MM.1S (cell line): ENCODE data around the gene KREMEN2.

Experiments
- DNase-seq: peaks from one replicate; pipeline ENCODE4 v3.0.0-alpha.2; 2015
- H2AFZ ChIP-seq: fragments of 300-600 bp; sonication (generic); 2 replicates; pipeline ENCODE4 v1.6.0; 2016; ENCODE audit warnings: antibody characterized with exemption, low read length
- H3F3A ChIP-seq: fragments of 300-600 bp; sonication (generic); 2 replicates; pipeline ENCODE4 v1.6.1; 2016; ENCODE audit warnings: mild to moderate bottlenecking, antibody characterized with exemption, low read length, moderate library complexity, mixed read lengths; ENCODE audit not compliant: insufficient read depth
- H3K27ac ChIP-seq: fragments of 300-600 bp; sonication (generic); 2 replicates; pipeline ENCODE4 v1.5.1; 2016; ENCODE audit warnings: mild to moderate bottlenecking, low read length
- H3K27me3 ChIP-seq: fragments of 300-600 bp; sonication (generic); replicated peaks from 2 replicates; pipeline ENCODE4 v1.6.0; 2016; ENCODE audit warnings: low read length; ENCODE audit not compliant: insufficient read depth
- H3K36me3 ChIP-seq: fragments of 300-600 bp; sonication (generic); replicated peaks from 2 replicates; pipeline ENCODE4 v1.6.1; 2016; ENCODE audit warnings: mild to moderate bottlenecking, low read length, mixed read lengths; ENCODE audit not compliant: insufficient read depth
- H3K4me1 ChIP-seq: fragments of 300-600 bp; sonication (generic); 2 replicates; pipeline ENCODE4 v1.6.1; 2016; ENCODE audit warnings: low read length, mixed read lengths
- H3K4me2 ChIP-seq: fragments of 300-600 bp; sonication (generic); 2 replicates; pipeline ENCODE4 v1.6.0; 2016; ENCODE audit warnings: low read depth, low read length
- H3K4me3 ChIP-seq: fragments of 300-600 bp; sonication (generic); 2 replicates; pipeline ENCODE4 v1.5.1; 2016; ENCODE audit warnings: low read length, mixed read lengths
- H3K79me2 ChIP-seq: fragments of 300-600 bp; sonication (generic); 2 replicates; pipeline ENCODE4 v1.6.1; 2016; ENCODE audit warnings: mixed run types, low read length, mixed read lengths
- H3K9ac ChIP-seq: fragments of 300-600 bp; sonication (generic); 2 replicates; pipeline ENCODE4 v1.6.1; 2016; ENCODE audit warnings: low read length, mixed read lengths
- H3K9me2 ChIP-seq: fragments of 300-600 bp; sonication (generic); replicated peaks from 2 replicates; pipeline ENCODE4 v1.6.1; 2016; ENCODE audit warnings: mild to moderate bottlenecking, low read length, mixed read lengths; ENCODE audit not compliant: insufficient read depth
- H3K9me3 ChIP-seq: fragments of 300-600 bp; sonication (generic); replicated peaks from 2 replicates; pipeline ENCODE4 v1.6.1; 2016; ENCODE audit warnings: mild to moderate bottlenecking, low read length, mixed read lengths; ENCODE audit not compliant: insufficient read depth
- H4K20me1 ChIP-seq: fragments of 300-600 bp; sonication (generic); 2 replicates; pipeline ENCODE4 v1.6.1; 2016; ENCODE audit warnings: mild to moderate bottlenecking, low read length, moderate library complexity, mixed read lengths; ENCODE audit not compliant: insufficient read depth
- EZH2 ChIP-seq: fragments of 300-600 bp; sonication (generic); optimal IDR thresholded peaks from 2 replicates; pipeline ENCODE3; 2017; ENCODE audit warnings: low read depth, mild to moderate bottlenecking, antibody characterized with exemption, low read length, mixed read lengths
- EZH2phosphoT487 ChIP-seq: fragments of 300-600 bp; sonication (generic); IDR thresholded peaks from 2 replicates; pipeline ENCODE4 v1.6.1; 2018; ENCODE audit warnings: antibody characterized with exemption, low read length
- TF ChIP-seq, protein P1 (sequence below): fragments of 300-600 bp; sonication (generic); IDR thresholded peaks from 2 replicates; pipeline ENCODE4 v1.5.1; 2016; ENCODE audit warnings: antibody characterized with exemption, low read length, mixed read lengths

KREMEN2 gene

DNA sequence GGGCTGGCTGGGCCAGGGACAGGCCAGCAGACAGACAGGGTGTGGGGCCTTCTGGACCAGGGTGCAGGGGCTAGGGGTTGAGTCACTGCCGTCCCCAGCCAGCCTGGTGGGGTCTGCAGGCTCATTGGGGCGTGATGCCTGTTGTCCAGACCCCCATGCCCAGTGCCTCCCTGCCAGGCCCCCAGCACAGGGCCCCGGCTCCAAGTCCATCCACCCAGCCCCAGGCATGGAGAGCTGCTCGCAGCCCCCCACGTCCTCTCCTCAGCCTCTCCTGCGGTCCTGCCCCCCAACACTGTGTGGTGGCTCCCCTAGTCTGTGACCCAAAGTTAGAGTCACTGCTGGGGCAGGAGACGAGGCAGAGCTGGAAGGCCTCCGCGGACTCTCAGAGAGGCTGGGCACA is 23.2 kb downstream of the KREMEN2 start:
- TF ChIP-seq EZH2phosphoT487 (no peak), EZH2 (no peak)
- TF ChIP-seq, protein P1, sequence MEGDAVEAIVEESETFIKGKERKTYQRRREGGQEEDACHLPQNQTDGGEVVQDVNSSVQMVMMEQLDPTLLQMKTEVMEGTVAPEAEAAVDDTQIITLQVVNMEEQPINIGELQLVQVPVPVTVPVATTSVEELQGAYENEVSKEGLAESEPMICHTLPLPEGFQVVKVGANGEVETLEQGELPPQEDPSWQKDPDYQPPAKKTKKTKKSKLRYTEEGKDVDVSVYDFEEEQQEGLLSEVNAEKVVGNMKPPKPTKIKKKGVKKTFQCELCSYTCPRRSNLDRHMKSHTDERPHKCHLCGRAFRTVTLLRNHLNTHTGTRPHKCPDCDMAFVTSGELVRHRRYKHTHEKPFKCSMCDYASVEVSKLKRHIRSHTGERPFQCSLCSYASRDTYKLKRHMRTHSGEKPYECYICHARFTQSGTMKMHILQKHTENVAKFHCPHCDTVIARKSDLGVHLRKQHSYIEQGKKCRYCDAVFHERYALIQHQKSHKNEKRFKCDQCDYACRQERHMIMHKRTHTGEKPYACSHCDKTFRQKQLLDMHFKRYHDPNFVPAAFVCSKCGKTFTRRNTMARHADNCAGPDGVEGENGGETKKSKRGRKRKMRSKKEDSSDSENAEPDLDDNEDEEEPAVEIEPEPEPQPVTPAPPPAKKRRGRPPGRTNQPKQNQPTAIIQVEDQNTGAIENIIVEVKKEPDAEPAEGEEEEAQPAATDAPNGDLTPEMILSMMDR: no peak
- H3K9ac ChIP-seq: no peak overlapping the region
- H3K4me1 ChIP-seq: peaks cover 5% of the 10 kb centered on the region; the same call in 1 of the 2 replicates
- H3K9me2 ChIP-seq: no peaks in the 10 kb centered on the region
- no peak overlapping the region for H3K4me3 ChIP-seq
- H3K9me3 ChIP-seq: no peaks in the 10 kb centered on the region
- H3K4me2 ChIP-seq: no peak overlapping the region
- DNase-seq: no peak
- no peaks in the 10 kb centered on the region for H4K20me1 ChIP-seq
- peaks cover 84% of the 10 kb centered on the region for H3K27me3 ChIP-seq
- H3K27ac ChIP-seq: no peak overlapping the region
- 0 out of 2 replicates have a peak, but pooled peaks cover 2% of the 10 kb centered on the region for H3F3A ChIP-seq
- no peaks in the 10 kb centered on the region for H3K36me3 ChIP-seq
- H2AFZ ChIP-seq: no peak overlapping the region
- H3K79me2 ChIP-seq: no peaks in the 10 kb centered on the region

DNA sequence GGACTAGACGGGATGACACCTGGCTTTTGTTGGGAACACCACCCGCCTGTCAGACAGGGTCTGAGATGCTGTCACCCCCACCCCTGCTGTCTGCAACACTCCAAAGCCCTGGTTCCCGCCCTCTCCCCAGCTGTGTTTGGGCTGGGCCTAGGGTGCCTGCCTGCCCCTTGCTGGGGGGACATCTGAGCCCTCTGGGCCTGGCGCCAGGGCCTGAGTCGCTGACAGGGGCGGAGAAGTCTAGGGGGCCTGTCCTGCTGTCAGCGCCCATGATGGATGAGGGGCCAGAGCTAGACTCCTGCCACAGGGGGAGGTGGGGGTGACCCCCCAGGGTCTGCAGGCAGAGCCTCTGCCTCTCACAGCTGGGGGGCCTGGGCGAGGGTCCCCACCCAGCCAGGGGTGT is 23.8 kb downstream of the KREMEN2 start:
- H3K9me3 ChIP-seq: no peaks in the 10 kb centered on the region
- no peaks in the 10 kb centered on the region for H4K20me1 ChIP-seq

GRCh38 chr16:2988590-2989099 is 24.6 kb downstream of the KREMEN2 start:
- H3K27ac ChIP-seq: no peak overlapping the region
- no peaks in the 10 kb centered on the region for H3K9me3 ChIP-seq
- no peaks in the 10 kb centered on the region for H3K79me2 ChIP-seq
- no peaks in the 10 kb centered on the region for H3K9me2 ChIP-seq
- no peak overlapping the region for H2AFZ ChIP-seq
- H3K4me3 ChIP-seq: no peak overlapping the region
- no peaks in the 10 kb centered on the region for H4K20me1 ChIP-seq
- H3K27me3 ChIP-seq: peaks cover 98% of the 10 kb centered on the region
- H3K4me1 ChIP-seq: peaks cover 5% of the 10 kb centered on the region; the same call in 1 of the 2 replicates
- no peaks in the 10 kb centered on the region for H3F3A ChIP-seq
- TF ChIP-seq, protein P1: no peak
- no peak for TF ChIP-seq EZH2phosphoT487
- no peak for TF ChIP-seq EZH2
- no peak overlapping the region for H3K9ac ChIP-seq
- H3K36me3 ChIP-seq: no peaks in the 10 kb centered on the region
- DNase-seq: no peak
- no peak overlapping the region for H3K4me2 ChIP-seq

More for the DNA sequence above, 23.8 kb downstream of the KREMEN2 start:
- H3K9ac ChIP-seq: no peak overlapping the region
- no peak overlapping the region for H3K4me3 ChIP-seq
- no peak overlapping the region for H3K4me2 ChIP-seq
- H2AFZ ChIP-seq: no peak overlapping the region
- H3K4me1 ChIP-seq: peaks cover 5% of the 10 kb centered on the region; the same call in 1 of the 2 replicates
- H3K36me3 ChIP-seq: no peaks in the 10 kb centered on the region
- no peak for DNase-seq
- no peaks in the 10 kb centered on the region for H3K79me2 ChIP-seq
- 0 out of 2 replicates have a peak, but pooled peaks cover 2% of the 10 kb centered on the region for H3F3A ChIP-seq
- no peak overlapping the region for H3K27ac ChIP-seq
- H3K27me3 ChIP-seq: peaks cover 90% of the 10 kb centered on the region
- TF ChIP-seq, protein P1: no peak
- TF ChIP-seq EZH2 (no peak), EZH2phosphoT487 (no peak)
- H3K9me2 ChIP-seq: no peaks in the 10 kb centered on the region
